H1 (cell line): ENCODE results near the gene GAD2. TPM values are rescaled to one million over a fixed set of nuclear protein-coding genes. Genes with fewer than 3 reads are reported as not detected.

ENCODE experiments used
- EZH2 ChIP-seq: fragments of 200-600 bp; sonication (generic); IDR thresholded peaks from 2 replicates; pipeline ENCODE4 v1.7.1; 2012; ENCODE audit warnings: low read depth, mild to moderate bottlenecking, moderate library complexity, low read length, inconsistent platforms; ENCODE audit not compliant: severe bottlenecking
- POLR2A ChIP-seq, 2 experiments: IDR thresholded peaks; 1 replicate in 1 of 2; 2 replicates in 1 of 2; pipeline ENCODE4 v1.6.1; 2011; ENCODE audit warnings: low read depth in 2 of 2, low read length in 2 of 2, mild to moderate bottlenecking in 2 of 2; ENCODE audit errors: control extremely low read depth in 1 of 2
- RFX5 ChIP-seq: IDR thresholded peaks from 2 replicates; pipeline ENCODE4 v1.6.1; 2011; ENCODE audit warnings: low read depth, low read length, improper control_type of control experiment, borderline replicate concordance
- TAF1 ChIP-seq: IDR thresholded peaks from 2 replicates; pipeline ENCODE4 v1.6.1; 2011; ENCODE audit warnings: mild to moderate bottlenecking, low read depth, low read length
- YY1 ChIP-seq: IDR thresholded peaks from 2 replicates; pipeline ENCODE4 v1.6.1; 2011; ENCODE audit warnings: low read depth, mild to moderate bottlenecking, low read length
- polyA plus RNA-seq, 7 experiments: library from polyadenylated mRNA; depleted of rRNA in 3 of 7; stranded (reverse) in 5 of 7; unstranded in 2 of 7; fragments of >200 nt in 5 of 7; fragments of 200-250 nt in 2 of 7; gene quantifications; 1 replicate in 5 of 7; 2 replicates in 1 of 7; 4 replicates in 1 of 7; pipeline versions ENCODE4 v1.2.1 to v1.2.3, GENCODE V29; 2011 to 2013; ENCODE audit warnings: missing spikeins in 2 of 7, mixed read lengths in 2 of 7
- total RNA-seq: library from RNA; stranded (reverse); fragmentation: NEBNext Ultra II Directional; extraction: Animal tissue kit (Norgen Biotek cat#: 25700); gene quantifications from 2 replicates; pipeline ENCODE4 v1.2.1, GENCODE V29; 2021

Gene GAD2
- total and polyA plus RNA-seq, 2 of the 8 experiments (the other 6 are each of a cell fraction or from before 2014, with no cell fraction given): 0.30 to 0.47 TPM

DNA sequence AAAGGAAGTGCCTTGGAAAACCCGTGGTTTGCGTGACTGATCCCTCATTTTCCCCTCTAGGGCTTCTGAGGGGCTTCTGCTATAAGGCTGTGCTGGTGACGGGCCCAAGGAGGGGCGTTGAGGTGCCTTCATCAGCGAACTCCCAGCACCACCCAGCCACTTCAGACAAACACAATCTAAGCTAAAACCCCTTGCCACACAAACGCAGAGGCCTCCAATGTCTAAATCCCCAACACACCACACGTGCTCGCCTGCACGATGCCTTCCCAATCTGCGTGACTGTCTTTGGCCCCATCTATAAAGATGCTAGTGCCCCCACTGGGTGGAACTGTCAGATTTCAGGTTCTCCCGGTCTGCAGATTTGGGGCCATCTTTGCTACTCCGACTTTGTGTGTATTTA lies 4.1 kb upstream of the GAD2 start (continued):
- TF ChIP-seq POLR2A (IDR thresholded peaks at IDR 0.05; ENCODE audit: control extremely low read depth in 1 of 2, low read depth in 2 of 2, low read length in 2 of 2) (no peak), EZH2 (no peak), RFX5 (no peak), TAF1 (no peak), YY1 (no peak)
